Activated CD4-positive, alpha-beta T cell treated with anti-CD3 and anti-CD28 coated beads, Interleukin-10, Interleukin-2, amounts not matched to agents 100 ng/mL and 50 ng/mL, durations not matched to agents 16 hours and 8 hours (primary cell): ENCODE measurements around the gene ZBTB32.
"Not testable (repeated sequence)": the region's sequence is repeated elsewhere in the genome, so short reads cannot be mapped to it uniquely, and the experiment has no call there.

Experiments
- DNase-seq: peaks from one replicate; pipeline ENCODE4 v3.0.0-alpha.2; 2020

The ZBTB32 gene

DNA sequence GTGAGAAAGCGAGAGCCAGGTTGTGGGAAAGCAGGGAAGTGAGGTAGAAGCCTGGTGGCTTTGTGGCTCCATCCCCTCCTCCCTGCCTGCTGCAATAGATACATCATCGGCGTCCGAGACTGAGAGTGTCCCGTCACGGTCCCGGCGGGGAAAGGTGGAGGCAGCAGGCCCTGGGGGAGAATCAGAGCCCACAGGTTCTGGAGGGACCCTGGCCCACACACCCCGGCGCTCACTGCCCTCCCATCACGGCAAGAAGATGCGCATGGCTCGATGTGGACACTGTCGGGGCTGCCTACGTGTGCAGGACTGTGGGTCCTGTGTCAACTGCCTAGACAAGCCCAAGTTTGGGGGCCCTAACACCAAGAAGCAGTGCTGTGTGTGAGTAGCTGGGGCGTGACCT lies 18.5 kb downstream of the ZBTB32 start:
- DNase-seq: no peak

DNA sequence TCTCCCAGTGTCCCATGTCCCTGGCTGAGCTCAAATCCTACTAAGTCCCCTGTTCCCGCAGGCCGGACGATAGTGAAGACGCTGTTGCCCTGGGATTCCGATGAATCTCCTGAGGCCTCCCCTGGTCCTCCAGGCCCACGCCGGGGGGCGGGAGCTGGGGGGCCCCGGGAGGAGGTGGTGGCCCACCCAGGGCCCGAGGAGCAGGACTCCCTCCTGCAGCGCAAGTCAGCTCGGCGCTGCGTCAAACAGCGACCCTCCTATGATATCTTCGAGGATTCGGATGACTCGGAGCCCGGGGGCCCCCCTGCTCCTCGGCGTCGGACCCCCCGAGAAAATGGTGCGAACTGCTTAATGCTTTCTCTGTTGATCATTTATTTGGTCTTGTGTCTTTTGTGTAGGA lies 19.3 kb downstream of the ZBTB32 start:
- no peak for DNase-seq

DNA sequence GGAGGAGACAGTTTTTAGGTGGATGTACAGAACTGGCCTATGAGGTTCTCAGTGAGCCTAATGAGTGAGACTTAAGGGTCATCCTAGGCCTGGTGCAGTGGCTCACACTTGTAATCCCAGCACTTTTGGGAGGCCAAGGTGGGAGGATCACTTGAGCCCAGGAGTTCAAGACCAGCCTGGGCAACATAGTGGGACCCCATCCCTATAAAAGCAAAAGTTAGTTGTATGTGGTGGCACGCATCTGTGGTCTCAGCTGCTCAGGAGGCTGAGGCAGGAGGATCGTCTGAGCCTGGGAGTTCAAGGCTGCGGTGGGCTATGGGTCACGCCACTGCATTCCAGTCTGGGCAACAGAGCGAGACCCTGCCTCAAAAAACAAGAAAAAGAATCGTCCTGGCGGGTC lies 19.8 kb downstream of the ZBTB32 start:
- DNase-seq: not testable (repeated sequence)

DNA sequence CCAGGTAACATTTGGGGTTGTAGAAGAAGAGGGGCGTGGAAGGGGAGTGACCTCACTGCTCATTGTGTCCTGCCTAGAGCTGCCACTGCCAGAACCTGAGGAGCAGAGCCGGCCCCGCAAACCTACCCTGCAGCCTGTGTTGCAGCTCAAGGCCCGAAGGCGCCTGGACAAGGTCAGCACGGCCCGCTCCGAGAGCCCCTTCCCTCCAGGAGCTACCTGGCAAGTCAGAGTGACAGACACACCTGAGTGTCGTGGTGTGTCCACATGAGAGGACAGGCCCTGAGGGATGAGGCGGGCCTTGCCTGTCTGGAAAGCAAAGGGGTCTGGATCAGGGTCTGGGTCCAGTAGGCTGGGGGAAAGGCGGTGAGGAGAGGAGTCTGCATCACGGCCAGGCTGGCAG lies 20.2 kb downstream of the ZBTB32 start:
- no peak for DNase-seq

DNA sequence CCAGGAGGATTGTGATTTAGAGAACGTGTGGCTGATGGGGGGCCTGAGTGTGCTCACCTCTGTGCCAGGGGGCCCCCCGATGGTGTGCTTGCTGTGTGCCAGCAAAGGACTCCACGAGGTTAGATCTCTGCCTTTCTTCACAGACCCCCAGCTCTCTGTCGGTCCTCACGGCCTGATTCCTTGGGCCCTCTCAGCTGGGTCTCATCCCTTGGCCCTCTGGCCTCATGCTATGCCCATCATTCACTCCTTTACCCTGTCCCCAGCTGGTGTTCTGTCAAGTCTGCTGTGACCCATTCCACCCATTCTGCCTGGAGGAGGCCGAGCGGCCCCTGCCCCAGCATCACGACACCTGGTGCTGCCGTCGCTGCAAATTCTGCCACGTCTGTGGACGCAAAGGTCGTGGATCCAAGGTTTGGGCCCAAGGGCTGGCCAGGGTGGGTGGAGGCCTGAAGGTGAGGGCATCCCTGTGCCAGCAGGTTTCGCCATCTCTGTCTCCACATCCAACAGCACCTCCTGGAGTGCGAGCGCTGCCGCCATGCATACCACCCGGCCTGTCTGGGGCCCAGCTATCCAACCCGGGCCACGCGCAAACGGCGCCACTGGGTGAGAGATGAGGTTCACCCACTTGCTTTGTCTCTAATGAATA lies 21.0 kb downstream of the ZBTB32 start:
- DNase-seq: no peak

DNA sequence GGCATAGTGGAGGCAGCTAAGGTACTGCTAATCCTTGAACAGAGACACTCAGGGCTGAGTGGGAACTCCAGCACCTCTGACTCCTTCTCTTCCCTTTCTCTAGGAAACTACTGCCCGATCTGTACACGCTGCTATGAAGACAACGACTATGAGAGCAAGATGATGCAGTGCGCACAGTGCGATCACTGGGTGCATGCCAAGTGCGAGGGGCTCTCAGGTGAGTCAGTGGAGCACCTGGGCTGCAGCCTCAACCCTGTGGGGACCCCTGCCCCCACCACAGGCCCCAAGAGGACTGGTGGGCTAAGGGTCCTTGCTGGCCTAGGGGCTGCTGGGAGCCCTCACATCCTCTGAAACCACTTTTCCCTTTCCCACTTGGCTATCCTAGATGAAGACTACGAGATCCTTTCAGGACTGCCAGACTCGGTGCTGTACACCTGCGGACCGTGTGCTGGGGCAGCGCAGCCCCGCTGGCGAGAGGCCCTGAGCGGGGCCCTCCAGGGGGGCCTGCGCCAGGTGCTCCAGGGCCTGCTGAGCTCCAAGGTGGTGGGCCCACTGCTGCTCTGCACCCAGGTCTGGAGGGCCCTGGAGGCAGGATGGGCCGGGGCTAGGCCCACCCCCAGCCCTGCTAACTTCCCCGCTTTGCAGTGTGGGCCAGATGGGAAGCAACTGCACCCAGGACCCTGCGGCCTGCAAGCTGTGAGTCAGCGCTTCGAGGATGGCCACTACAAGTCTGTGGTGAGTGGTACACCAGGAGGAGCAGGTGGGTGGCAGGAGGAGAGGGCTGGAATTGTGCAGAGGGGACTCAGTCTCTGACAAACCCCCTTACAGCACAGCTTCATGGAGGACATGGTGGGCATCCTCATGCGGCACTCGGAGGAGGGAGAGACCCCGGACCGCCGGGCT lies 22.9 kb downstream of the ZBTB32 start:
- DNase-seq: no peak

DNA sequence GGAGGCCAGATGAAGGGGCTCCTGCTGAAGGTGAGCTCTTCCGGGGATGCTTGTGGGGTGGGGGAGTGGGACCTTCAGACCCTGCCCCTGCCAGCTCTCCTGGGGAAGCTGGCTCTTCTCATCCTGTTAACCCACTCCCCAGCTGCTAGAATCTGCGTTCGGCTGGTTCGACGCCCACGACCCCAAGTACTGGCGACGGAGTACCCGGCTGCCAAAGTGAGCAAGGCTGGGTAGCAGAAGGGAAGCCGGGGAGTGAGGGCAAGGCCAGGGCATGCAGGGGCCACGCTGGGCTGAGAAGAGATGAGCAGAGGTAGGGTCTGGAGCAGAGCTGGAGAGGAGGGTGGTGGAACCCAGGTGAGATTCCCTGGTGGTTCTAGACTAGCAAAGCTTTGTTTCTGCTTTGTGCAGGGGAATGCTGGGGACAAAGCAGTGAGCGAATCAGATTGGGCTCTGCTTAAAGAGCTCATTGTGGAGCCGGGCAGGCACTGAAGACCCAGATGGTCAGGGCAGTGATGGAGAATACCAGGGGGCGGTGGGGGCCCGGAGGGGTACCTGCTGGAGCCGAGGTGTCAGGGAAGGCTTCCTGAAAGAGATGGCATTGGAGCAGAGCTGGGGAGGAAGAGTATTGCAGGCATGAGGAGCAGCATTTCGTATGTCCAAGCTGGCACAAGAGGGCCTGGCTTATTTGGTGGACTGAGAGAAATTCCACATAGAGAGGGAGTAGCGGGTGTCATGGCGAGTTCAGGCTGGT lies 23.8 kb downstream of the ZBTB32 start:
- DNase-seq: no peak

DNA sequence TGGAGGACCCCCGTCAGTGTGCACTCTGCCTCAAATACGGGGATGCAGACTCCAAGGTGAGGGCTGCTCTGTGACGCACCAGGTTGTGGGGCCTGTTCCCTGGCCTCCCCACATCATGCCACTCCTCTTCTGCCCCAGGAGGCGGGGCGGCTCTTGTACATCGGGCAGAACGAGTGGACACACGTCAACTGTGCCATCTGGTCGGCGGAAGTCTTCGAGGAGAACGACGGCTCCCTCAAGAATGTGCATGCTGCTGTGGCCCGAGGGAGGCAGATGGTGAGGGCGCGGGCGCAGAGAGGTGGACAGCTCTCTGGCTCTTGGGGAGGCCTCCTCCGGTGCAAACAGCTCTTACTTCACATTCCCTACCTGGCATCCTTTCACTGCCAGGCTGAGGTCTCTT lies 24.7 kb downstream of the ZBTB32 start:
- DNase-seq: no peak

DNA sequence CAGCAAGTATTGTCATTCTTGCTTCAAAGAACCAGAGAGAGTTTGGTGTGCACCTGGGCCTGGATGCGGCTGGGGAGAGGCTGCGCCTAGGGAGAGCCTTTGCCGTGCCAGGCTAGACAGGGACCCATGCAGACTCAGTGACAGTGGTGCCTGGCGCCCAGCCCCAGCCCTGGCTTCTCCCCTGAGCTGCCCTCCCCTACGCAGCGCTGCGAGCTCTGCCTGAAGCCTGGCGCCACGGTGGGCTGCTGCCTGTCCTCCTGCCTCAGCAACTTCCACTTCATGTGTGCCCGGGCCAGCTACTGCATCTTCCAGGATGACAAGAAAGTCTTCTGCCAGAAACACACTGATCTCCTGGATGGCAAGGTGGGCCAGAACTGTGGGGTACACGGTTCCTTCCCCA lies 25.4 kb downstream of the ZBTB32 start:
- DNase-seq: no peak

DNA sequence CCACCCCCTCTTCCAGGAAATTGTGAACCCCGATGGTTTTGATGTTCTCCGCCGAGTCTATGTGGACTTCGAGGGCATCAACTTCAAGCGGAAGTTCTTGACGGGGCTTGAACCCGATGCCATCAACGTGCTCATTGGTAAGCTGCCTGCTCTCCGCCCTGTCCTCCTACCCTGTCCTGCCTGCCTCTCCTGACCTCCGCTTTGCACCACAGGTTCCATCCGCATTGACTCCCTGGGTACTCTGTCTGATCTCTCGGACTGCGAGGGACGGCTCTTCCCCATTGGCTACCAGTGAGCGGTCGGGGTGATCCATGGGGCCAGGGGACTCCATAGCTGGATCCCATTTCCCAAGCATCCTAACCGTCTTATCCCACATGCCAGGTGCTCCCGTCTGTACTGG lies 26.0 kb downstream of the ZBTB32 start:
- DNase-seq: no peak

DNA sequence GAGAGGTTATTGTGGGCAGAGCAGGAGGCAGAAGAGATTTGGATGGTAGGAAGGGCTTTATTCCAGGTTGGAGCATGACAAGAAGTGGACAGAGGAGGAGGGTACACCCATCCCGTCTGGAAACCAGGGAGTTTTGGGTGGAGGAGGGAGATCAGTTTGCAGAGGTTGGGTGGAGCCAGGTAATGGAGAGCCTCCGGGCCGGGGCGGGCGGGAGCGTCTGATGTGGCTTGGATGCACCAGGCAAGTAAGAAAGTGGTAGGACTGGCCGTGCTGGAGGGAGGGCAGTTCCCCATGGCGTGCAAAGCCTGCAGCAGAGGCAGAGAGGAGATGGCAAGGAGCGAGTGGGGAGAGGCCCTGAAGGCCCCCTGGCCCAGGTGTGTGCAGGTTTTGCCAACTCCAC lies 27.0 kb downstream of the ZBTB32 start:
- DNase-seq: no peak

DNA sequence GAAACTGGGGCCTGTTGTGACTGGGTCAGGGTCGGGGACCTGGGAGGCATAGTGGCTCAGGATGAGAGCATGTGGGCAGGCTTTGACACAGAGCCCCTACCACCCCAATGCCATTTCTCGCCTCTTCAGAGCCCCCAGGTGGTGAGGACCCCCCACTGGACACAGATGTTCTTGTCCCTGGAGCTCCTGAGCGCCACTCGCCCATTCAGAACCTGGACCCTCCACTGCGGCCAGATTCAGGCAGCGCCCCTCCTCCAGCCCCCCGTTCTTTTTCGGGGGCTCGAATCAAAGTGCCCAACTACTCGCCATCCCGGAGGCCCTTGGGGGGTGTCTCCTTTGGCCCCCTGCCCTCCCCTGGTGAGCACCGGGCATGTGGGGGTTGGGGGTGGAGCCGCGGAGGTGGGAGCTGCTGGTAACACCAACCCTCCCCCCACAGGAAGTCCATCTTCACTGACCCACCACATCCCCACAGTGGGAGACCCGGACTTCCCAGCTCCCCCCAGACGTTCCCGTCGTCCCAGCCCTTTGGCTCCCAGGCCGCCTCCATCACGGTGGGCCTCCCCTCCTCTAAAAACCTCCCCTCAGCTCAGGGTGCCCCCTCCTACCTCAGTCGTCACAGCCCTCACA lies 27.5 kb downstream of the ZBTB32 start:
- no peak for DNase-seq

DNA sequence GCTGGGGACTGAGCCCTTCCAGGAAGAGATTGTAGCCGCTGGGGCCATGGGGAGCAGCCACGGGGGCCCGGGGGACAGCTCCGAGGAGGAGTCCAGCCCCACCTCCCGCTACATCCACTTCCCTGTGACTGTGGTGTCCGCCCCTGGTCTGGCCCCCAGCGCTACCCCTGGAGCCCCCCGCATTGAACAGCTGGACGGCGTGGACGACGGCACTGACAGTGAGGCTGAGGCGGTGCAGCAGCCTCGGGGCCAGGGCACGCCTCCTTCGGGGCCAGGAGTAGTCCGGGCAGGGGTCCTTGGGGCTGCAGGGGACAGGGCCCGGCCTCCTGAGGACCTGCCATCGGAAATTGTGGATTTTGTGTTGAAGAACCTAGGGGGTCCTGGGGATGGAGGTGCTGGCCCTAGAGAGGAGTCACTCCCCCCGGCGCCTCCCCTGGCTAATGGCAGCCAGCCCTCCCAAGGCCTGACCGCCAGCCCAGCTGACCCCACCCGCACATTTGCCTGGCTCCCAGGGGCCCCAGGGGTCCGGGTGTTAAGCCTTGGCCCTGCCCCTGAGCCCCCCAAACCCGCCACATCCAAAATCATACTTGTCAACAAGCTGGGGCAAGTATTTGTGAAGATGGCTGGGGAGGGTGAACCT lies 28.3 kb downstream of the ZBTB32 start:
- no peak for DNase-seq

DNA sequence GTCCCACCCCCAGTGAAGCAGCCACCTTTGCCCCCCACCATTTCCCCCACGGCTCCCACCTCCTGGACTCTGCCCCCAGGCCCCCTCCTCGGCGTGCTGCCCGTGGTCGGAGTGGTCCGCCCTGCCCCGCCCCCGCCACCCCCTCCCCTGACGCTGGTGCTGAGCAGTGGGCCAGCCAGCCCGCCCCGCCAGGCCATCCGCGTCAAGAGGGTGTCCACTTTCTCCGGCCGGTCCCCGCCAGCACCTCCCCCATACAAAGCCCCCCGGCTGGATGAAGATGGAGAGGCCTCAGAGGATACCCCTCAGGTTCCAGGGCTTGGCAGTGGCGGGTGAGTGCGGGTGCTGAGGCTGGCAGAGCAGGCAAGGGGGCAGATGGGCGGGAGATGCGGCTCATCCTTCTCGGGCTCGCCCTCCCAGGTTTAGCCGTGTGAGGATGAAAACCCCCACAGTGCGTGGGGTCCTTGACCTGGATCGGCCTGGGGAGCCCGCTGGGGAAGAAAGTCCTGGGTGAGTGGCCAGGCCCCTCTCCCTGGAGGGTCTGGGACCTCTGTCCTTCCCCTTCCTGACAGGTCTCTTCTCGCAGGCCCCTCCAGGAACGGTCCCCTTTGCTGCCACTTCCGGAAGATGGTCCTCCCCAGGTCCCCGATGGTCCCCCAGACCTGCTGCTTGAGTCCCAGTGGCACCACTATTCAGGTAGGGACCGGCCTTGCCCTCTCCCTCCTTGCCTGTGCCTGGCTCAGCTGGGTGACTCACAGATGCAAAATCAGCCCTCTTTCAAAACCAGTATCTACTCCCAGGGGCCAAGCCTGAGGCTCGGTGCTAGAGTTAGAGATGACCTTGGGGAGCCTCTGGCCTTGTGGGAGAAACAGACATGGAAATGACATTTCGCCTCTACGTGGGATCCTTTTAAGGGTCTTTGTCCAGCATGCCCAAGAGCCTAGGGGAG lies 29.1 kb downstream of the ZBTB32 start:
- no peak for DNase-seq

DNA sequence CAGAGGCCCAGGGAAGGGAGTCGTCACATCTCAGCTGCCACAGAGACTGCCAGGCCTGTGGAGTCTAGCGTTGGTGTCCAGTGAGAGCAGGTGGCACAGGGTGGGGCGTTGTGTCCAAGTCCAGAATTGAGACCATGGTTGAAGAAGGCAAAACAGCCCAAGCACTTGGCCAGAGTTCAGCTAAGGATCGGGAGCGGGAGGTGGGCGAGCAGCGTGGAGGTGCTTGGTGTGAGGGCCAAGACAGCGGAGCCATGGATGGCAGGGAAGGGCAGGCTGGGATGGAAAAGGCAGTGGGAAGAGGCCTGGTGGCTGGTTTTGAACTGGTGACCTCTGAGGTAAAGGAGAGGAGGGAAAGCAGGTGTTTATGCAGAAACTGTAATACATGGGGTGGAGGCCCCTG lies 29.9 kb downstream of the ZBTB32 start:
- no peak for DNase-seq

DNA sequence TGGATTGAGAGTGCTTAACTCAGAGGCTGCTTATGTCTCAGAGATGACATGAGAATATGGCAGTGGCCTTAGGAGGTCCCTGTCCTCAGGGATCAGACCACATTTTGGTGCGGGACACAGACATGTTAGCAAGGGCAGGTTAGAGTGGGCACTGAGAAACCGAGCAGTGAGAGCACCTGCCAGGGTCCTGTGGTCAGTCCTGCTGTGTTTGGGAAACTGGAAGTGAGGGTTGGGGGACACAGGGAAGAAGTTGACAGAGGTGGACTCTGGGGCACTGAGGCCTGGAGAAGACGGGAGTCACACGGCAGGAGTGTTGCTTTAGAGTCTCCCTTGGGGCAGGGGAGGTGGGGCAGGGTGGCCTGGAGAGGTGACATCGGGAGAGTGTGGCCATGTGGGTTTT lies 30.5 kb downstream of the ZBTB32 start:
- no peak for DNase-seq

DNA sequence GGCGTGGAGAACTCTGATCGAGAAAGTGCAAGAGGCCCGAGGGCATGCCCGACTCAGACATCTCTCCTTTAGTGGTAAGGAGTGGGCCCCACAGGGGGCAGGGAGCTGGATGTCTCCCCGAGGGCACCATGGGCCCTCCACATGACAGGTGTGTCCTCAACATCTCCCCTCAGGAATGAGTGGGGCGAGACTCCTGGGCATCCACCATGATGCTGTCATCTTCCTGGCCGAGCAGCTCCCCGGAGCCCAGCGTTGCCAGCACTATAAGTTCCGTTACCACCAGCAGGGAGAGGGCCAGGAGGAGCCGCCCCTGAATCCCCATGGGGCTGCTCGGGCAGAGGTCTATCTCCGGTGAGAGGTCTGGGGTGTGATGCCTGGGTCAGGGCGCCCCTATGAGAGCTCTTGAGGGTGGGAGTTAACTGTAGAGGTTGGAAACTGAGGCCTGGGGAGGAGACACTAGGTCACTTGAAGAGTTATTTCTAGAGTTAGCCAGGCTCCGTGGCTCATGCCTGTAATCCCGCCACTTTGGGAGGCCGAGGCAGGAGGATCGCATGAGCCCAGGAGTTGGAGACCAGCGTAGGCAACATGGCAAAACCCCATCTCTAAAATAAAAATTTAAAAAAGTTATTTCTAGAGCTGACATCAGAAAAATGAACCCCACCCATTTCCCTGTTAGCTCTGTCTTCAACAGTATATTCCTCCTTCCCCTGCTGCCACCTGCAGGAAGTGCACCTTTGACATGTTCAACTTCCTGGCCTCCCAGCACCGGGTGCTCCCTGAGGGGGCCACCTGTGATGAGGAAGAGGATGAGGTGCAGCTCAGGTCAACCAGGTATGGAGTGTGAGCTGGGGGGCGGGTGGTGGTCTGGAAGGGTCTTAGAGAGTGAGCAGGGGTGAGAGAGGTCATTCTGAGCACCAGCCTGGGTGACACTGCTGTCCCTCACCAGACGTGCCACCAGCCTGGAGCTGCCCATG lies 32.8 kb downstream of the ZBTB32 start:
- DNase-seq: peak; percentile 34

DNA sequence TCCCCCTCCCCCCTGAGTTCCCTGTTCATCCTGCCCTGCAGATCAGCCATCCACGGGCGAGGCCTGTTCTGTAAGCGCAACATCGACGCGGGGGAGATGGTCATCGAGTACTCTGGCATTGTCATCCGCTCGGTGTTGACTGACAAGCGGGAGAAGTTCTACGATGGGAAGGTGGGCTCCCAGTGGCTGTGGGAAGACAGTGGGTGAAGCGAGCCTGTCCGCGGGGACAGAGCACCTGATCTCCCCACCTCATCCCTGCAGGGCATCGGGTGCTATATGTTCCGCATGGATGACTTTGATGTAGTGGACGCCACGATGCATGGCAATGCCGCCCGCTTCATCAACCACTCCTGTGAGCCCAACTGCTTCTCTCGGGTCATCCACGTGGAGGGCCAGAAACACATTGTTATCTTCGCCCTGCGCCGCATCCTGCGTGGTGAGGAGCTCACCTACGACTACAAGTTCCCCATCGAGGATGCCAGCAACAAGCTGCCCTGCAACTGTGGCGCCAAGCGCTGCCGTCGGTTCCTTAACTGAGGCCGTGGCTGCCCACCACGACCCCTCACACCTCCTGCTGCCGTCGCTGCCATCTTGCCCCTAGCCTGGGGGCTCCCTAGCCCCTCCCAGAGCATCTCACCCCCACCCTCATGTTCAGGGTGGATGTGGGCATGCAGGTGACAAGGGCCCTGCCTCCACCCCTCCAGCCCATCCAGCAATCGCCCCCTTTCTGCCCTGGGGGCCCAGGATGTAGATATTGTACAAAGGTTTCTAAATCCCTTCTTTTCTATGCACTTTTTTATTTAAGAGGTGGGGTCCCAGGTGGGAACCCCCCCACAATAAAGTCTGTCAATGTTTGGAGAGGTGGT lies 33.9 kb downstream of the ZBTB32 start:
- no peak for DNase-seq

DNA sequence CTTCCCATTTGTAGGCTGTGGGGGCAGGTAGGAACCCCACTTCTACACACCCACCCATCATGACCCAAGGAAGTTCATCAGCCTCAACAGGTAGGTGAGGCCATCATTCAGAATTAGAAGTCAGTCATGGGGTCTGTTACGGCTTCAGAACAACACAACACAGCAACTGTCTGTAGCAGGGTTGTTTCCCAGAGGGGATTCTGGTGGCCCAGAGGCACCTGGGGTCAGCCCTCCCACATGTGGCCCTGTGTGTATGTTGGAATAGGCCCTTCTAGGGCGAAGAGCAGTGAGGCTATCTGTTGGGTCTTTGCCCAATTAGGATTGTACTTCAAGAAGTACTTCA lies 34.5 kb downstream of the ZBTB32 start:
- DNase-seq: no peak
